Stimulated activated CD8-positive, alpha-beta memory T cell treated with anti-CD3 and anti-CD28 coated beads, Interleukin-7, amount 100 ng/mL, for 4 hours (primary cell): ENCODE measurements around the gene IGF2R.

Experiments used
- DNase-seq, 2 donors: peaks; one replicate each; pipeline ENCODE4 v3.0.0-alpha.2; 2020; ENCODE audit warnings: low read depth in 2 of 2

Gene IGF2R

DNA sequence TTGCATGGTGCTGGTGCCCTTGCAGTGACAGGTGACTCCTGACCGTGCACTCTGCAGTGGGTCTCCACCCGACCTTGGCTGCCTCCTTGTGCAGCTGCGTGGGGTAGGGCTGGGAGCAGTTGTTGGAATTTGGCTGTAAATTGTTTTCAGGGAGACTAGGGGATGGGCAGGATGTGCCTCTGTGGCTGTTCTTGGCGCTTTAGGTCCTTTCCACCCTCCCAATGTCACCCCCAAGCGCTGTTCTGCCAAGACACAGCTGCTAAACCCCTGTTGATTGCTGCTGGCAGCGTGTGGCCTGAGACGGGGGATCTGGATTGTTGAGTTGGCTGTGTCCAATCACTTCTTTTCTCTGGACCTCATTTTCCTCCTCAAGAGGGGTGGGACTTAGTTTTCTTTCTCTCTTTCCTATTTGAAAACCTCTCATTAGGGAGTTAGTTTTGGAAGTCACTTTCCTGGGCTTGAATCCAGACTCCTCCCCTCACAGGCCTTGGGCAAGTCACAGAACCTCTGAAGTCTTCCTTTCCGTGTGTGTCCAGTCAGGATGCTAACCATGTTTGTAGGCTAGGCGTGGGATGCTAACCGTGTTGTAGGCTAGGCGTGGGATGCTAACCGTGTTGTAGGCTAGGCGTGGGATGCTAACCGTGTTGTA, 8.5 kb downstream of the IGF2R start:
- DNase-seq: no peak

DNA sequence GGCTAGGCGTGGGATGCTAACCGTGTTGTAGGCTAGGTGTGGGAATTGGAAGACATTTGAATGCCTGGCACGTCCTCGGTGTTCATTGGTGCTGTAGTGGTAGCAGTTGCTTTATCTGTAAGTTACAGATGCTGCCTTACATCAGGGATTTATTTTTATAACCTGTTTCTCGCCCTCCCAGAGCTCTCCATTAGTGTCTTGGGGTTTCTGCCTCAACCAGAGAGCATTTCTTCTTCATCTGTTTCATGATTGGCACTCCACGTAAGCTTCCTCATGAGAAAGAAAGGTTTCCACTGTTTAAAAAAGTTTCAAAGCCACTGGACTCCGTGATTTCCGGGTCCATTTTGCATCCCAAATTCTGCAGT, 9.0 kb downstream of the IGF2R start:
- DNase-seq: no peak

DNA sequence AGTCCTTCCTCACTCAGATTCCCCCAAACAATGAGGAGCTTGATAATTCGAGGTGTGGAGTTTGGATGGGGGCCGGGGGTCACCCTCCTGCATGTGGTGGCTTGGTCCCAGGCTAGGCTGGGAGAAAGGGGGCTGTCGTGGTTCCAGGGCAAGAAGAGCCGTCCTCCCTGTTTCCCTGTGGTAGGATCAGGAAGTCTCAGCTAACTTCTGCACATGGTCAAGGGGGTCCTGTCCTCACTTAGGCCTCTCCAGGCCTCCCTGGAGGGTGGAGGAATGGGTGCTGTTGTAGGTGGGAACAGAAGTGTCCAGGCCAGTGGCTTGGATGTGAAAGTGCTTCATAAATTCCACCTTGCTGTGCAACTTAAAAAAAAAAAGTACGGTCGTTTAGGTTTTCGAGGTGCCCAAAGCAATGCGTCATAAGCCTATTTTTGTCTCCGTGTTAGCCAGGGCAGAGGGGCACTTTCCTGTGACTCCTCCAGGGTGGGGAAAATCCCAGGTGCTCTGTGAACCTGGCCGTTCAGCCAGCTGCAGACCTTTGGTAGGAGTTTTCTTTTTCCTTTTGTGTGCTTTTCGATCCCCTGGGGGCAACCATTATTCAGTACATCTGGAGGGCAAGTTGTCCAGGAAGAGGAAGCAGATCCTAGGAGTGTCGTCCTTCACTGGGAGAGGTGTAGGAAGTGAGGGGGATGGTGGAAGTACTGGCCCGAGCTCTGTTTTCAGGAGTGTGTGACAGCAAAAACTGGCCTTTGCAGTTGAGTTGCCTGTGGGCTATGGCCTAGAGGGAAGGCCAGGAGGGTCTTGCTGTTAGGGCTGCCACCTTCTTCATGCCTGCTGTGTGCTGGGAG, 9.6 kb downstream of the IGF2R start:
- DNase-seq: peak in 1 of 2 donors; percentile 46

DNA sequence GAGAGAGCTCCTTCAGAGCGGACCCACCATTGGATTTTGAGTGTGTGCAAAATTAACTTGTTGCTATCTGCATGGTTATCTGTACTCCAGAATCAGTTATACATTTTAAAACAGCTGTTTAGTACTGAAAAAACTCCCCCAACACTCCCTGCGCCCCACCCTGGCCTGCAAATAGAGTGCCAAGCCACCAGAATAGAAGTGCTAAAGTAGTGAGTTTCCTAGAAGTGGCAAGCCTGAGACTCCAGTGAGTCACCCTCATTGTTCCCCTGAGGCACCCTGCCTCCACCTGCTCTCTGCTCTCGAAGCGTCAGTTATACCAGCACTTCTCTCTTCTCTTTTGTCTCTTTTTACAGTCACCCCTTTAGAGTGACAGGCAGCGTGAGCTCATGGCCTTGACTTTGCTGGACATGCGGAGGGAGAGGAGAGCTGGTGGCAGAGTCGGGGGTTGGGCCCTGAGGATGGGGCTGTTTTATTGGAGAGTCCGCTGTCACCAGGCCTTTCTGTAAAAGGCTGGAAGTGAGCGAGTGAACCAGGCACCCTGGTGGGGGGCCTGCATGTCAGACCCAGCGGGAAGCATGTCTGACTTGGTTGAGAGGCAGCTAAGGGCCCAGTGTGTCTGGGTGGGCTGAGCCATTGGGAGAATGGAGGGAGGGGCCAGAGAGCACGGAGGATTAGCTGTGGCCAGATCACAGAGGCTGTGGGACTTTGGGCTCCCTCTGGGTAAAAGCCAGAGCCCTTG, 10.4 kb downstream of the IGF2R start:
- DNase-seq: peak; percentile 67 to 74

DNA sequence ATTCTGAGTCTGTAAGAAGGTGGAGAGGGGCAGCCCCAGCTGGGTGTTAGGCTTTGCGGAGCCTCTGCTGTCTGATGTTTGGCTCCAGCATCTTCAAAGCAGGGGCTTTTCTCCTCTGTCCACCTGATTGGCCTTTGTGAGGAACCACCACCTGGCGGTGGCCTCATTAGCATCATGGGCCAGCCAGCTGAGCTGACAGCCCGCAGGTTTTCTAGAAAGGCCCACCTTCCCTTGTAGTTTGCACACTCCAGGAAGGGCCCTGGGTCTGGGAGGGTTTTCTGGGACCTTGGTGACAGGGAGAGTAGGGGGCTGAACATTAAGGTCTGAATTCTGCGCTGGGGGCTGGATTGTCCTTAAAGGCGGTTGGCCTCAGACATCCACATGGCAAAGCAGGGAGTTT, 11.6 kb downstream of the IGF2R start:
- DNase-seq: no peak

DNA sequence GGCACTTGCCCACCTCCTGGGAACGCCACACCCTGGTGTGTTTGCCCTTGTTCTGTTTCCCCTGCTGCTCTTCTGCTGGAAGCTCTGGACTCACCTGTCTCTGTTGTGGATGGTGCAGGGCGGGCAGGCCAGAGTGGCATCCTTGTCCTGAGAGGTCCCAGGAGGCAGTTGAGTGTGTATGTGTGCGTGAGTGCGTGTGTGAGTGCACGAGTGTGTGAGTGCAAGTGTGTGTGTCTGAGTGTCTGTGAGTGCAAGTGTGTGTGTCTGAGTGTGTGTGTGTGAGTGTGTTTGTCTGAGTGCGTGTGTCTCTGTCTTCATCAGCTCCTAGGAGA, 12.2 kb downstream of the IGF2R start:
- no peak for DNase-seq

DNA sequence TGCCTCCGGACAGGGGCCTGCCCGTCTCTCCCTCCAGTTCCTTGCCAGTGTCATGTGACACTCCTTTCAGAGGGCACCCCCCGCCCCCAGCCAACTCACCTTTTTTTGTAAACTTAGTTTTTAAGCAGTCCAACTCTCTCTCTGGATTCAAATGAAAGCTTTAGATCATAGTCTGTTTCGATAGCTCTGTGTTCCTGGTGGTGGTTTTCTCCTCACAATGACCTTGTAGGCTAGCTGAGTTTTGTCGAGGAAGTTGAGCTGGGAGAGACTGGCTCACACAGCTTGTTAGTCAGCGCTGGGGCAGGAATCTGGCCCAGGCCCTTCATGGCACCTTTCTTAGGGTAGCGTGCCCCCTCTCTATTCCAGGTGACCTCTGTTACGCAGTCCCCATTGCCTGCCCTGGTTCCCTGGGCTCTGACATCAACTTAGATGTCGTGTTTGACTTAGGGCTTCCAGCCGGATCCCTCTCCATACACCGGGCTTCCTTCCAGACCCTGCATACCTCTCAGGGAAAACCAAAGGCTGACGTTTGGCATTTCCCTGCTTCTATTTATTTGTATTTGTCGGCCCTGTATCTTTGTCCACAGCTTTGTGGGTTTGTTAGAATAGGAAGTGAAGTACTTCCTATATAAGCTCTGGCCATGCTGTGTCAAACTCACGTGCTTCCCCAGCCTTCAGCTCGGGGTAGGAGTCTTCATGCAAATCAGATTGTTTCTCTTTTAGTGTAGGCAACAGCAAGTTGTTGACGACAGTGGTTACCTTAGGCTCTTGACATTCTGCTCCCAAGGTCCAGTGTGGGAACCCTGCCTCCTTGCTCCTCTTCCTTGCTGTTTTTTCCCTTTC, 12.7 kb downstream of the IGF2R start:
- peak in 1 of 2 donors; percentile 43 for DNase-seq

DNA sequence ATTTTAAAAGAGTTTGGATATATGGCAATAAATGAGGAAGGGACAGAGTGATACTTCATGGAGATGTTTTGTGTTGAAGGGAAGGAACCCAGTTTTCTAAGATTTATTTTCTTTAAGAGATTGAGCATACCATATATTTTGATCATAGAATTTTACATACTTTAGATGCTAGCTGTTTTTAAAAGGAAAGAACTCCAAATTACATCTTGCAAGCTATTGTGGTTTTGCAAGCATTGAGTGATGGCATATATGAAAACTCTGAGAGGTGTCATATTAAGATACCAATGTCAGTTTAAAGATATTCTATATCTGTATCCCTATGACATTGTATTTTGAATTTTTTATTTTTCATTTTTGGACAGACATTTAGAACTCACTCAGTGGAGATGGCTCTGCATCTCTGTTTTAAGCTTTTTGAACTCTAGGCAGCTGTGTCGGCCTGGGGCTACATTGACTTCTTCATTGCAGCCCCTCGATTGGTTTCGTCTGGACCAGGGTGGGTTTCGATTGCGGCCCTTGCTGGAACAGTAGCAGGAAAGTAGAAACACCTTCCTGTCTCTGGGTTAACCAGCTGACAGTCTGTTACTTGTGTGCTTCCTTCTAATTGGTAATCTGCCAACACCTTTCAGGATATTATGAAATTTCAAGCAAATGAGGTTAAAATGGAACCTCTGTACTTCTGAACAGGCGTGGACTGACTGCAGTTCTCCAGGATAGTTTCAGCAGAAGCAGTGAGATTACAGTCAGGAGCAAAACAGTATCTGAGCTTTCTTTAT, 14.0 kb downstream of the IGF2R start:
- no peak for DNase-seq

DNA sequence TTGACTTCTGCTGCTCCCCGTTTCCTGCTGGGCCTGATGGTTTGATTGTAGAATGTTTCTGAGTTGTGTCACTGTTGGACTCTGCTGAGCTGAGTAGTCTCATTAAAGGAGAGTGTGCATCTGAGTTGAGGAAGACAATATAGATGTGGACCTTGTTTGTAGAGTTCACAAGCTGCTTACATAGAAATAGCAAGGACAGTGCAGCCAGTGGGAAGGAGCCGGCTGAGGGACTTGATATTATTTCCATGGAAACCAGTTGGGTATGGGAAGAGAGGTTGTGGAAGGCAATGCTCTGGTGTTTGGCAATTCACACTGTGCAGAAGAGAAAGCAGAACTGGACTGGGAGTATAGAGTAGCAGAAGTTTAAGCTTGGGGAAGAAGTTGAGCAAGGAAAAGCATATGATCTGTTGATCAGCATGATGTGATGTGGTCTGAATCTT, 14.8 kb downstream of the IGF2R start:
- no peak for DNase-seq

DNA sequence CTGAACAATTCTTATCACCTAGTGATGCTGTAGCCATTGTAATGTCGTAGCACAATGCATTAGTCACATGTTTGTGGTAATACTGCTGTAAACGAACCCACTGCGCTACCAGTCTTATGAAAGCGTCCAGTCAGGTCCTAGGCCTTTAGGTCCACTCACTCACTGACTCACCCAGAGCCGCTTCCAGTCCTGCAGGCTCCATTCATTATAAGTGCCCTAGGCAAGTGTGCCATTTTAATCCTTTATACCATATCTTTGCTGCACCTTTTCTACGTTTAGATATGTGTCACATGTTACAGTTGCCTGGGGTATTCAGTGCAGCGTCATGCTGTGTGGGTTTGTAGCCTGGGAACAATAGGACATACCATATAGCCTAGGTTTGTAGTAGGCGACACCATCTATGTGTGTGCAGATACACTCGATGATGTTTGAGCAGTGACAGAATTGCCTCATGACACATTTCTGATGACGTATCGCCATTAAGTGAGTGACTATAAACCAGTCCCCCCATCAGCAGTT, 15.4 kb downstream of the IGF2R start:
- DNase-seq: no peak

DNA sequence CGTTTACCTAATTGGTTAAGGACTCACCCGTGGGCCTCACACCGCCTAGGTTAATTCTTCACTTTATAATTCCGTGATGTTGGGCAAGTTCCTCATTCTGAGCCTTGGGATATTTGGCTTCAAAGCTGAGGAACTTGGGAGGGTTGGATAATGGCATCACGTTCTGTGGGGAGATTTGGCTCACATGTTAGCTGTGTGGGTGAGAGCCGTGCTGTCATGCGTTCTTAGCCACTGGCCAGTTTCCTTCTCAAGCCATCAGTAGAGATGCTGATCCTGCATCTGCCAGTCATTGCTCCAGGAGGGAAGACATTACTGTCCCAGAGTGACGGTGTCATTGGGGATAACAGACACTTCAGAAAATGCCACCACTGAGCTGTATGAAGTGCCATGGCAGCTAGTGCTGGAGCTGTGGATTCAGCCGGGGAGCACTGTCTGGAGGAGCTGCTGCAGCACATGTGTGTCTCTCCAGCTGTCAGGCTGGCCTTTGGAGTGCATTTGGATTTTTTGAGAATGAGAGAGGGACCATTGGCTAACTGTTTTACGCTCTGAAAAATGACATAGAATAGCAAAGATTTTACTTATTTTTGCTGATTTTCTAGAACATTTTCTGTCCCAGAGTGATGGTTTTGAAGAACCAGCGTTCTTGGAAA, 16.5 kb downstream of the IGF2R start:
- DNase-seq: no peak

DNA sequence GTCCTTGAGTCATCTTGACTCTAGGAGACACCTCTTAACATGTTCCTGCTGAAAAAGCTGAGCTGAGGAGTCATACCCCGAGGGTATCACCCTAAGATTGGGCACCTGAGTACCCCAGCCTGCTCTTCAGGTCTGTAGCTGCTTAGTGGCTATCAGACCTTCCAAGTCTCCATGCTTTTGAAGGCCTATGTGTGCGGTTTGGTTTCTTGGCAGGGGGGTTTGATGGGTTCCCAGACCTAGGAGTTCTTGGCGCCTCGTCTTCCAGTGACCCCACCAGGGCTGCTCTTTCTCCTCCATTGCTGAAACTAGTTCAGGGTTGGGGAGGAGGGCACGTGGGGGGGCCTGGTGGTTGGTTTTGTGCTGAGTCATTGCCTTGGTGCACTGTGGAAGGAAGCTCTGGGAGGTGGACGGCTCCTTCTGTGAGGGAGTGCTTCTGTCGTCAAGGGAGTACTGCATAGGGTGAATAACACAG, 20.1 kb downstream of the IGF2R start:
- DNase-seq: peak in 1 of 2 donors; percentile 22

DNA sequence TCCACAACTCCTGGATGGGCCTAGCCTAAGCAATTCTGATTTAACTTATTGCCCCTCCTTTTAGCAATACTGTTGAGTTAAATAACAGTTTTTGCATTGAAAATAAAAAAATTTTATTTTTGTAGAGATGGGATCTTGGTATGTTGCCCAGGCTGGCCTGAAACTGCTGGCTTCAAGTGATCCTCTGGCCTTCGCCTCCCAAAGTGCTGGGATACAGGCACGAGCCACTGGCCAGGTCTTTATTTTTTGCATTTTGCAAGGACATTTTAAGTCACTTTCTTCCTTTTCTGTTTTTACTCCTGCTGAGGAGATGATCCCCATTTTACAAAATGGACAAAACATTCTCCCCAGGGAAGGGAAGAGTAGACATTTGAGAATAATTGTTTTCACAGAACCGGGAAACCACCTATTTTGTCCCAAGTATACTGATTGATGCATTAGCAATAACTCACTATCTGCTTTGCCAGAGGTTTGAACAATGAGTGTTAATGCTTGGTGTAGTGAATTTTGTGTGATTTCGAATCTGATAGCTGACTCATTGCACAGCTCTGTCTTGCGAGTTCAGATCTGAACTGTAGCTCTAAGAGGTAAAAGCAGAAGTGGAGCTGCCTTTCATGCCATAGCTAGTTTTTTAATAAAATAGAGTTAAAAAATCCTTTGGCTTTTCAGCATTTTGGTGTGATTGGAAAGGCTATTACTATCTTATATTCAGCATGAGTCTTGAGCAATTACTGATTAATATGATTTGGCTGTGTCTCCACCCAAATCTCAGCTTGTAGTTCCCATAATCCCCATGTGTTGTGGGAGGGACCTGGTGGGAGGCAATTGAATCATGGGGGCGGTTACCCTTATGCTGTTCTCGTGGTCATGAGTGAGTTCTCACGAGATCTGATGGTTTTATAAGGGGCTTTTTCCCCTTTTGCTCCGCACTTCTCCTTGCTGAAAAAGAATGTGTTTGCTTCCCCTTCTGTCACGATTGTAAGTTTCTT, 20.9 kb downstream of the IGF2R start:
- DNase-seq: no peak

DNA sequence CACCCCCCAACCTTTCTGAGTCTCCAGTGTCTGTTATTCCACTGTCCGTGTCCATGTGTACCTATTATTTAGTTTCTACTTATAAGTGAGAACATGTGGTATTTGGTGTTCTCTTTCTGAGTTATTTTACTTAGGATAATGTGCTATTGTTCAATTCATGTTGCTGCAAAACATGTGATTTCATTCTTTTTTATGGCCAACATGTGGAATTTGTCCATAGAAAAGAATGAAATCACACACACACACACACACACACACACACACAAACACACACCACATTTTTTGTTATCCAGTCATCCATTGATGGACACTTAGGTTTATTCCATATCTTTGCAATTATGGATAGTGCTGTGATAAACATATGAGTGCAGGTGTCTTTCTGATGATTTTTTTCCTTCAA, 23.5 kb downstream of the IGF2R start:
- DNase-seq: no peak

DNA sequence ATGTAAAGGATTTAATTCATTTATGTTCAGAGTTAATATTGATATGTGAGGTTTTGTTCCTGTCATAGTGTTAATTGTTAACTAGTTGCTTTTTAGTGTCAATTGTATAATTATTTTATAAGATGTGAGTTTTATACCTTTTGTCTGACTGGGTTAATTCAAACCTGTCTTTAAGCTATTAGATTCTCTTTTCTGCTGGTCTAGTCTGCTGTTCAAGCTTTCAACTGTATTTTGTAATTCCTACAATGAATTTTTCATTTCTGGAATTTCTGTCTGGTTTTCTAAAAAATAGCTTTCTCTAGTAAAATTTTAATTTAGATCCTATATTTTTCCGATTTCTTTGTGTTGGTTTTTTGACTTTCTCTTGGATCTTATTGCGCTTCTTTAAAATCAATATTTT, 26.5 kb downstream of the IGF2R start:
- DNase-seq: no peak

DNA sequence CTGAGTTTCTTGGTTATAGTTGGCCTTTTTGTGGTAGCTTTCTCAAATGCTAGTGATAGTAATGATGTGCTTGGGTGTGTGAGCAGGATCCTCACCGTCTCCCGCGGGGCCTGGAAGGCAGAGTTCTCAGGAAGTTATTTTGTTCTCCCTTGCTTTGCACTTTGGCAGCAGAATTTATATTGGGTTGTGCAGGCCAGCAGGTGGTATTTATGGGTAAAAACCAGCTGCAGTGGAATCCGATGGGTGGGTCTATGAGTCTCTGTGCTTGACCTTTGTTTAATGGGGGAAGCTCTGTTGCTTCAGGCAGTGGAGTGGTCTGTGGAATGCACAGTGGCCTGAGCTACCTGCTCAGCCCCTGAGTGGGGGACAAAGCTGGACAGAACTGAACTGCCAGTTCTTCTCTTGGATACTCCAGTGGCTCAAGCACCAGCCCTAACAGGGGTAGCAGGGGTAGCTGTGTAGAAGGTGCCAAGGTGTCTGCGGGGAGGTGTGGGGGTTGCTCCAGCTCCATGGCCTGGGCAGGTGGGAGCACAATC, 27.3 kb downstream of the IGF2R start:
- no peak for DNase-seq

DNA sequence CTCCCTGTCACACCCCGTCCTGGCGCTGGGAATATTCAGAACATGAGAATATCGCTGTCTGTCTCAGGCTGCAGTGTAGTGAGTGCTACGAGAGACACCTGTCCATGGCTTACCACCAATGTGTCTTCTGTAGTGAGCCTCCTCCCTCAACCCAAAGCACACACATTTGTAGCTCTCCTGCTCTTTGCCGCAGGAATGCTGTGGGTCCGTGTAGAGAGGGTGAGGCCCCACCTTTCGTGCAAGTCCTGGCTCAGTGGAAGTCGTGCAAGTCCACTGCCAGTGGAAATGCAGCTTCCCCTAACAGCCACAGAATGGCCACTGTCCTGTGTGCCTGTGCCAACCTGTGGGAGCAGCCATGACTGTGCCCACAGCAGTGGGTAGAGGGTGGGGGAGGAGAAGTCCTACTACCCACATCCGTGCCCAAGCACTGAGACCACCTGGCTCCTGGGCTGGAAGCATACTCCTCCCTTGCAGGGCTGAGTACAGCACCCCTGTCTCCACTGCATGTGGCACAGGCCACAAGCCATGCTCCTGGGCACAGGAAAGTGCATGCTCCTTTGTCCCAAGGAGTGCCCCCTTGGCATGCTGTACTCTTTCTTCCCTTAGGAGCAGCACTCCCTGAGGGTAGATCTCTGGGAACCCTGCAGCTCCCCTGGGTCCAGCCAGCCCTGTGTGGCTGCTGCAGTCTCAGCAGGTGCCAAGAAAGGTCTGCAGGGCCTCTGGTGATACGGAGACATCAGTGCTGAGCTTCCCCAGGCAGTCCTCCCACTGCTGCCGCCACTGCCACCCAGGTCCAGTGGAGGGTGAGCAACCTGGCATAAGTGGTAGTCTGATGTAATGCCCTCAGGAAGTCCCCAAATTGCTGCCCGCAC, 28.0 kb downstream of the IGF2R start:
- no peak for DNase-seq
